ENCODE results near the gene C8B.

C8B gene

DNA sequence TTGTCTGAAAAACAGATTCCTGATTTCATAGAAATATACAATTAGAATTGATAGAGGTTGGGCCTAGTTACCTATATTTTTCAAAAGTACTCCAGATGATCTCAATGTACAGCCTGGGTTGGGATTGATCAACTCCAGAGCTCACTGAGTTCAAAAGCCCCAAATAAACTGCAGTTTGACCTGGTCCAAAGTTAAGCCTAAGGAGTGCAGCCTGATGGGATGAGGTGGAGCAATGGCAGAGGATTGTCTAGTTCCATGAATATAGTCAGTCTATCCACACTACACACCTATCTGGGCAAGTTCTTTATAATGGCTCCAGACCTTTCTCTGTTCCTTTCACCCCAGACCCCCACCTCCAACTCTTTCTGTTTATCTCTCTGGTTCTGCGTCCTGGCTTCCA is 62.0 kb downstream of the C8B start:
- in situ Hi-C loops (cut with MboI; ENCODE audit: low pct_unique_long_range_greater_than_20kb, low sequenced_read_pairs, unreplicated experiment): no loop called here
- no peak for DNase-seq (ENCODE audit: low spot score)

DNA sequence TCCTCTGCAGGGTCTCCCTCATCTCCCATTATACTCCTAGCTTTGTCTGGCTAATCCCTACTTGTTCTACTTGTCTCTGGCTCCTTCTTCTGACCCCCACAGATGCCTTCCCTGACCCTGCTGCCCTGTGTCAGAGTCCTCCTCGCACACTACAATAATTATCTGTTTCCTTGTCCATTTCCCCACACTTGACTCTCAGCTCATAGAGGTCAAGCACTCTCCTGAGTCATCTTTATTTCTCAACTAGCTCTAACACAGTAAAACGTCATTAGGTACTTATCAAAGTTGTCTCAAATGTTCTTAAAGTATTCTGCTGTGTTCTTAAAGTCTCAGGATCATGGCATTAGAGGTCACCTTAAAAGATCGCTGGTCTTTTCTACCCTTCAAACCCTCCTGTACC is 64.1 kb downstream of the C8B start:
- no peak for DNase-seq (ENCODE audit: low spot score)
- TF ChIP-seq, protein P1, sequence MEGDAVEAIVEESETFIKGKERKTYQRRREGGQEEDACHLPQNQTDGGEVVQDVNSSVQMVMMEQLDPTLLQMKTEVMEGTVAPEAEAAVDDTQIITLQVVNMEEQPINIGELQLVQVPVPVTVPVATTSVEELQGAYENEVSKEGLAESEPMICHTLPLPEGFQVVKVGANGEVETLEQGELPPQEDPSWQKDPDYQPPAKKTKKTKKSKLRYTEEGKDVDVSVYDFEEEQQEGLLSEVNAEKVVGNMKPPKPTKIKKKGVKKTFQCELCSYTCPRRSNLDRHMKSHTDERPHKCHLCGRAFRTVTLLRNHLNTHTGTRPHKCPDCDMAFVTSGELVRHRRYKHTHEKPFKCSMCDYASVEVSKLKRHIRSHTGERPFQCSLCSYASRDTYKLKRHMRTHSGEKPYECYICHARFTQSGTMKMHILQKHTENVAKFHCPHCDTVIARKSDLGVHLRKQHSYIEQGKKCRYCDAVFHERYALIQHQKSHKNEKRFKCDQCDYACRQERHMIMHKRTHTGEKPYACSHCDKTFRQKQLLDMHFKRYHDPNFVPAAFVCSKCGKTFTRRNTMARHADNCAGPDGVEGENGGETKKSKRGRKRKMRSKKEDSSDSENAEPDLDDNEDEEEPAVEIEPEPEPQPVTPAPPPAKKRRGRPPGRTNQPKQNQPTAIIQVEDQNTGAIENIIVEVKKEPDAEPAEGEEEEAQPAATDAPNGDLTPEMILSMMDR (IDR thresholded peaks at IDR 0.05; ENCODE audit: extremely low read depth, insufficient read depth, missing control alignments): no peak
- in situ Hi-C loops (cut with MboI; ENCODE audit: low pct_unique_long_range_greater_than_20kb, low sequenced_read_pairs, unreplicated experiment): no loop called here

More for the DNA sequence above, 62.0 kb downstream of the C8B start:
- TF ChIP-seq, protein P1 (IDR thresholded peaks at IDR 0.05; ENCODE audit: extremely low read depth, insufficient read depth, missing control alignments): no peak

DNA sequence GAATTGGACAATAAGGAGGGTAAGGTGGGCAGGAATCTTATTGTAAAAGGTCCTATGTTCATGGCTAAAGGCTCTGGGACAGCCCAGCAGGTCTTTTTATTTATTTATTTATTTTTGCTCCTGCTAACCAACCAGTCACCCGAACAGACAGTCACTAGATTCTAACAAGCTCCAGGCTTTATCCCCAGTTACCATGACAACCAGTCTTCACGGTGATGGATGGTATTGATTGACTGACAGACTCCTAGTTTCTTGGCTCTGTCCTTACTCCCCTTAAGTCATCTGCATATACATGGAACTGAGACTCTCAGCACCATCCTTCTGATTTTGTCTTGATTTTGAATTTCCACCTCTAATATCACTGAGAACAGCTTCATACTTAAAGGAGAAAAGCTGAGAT is 66.9 kb downstream of the C8B start:
- TF ChIP-seq, protein P1 (IDR thresholded peaks at IDR 0.05; ENCODE audit: extremely low read depth, insufficient read depth, missing control alignments): no peak
- DNase-seq (ENCODE audit: low spot score): no peak
- in situ Hi-C loops (cut with MboI; ENCODE audit: low pct_unique_long_range_greater_than_20kb, low sequenced_read_pairs, unreplicated experiment): no loop called here

DNA sequence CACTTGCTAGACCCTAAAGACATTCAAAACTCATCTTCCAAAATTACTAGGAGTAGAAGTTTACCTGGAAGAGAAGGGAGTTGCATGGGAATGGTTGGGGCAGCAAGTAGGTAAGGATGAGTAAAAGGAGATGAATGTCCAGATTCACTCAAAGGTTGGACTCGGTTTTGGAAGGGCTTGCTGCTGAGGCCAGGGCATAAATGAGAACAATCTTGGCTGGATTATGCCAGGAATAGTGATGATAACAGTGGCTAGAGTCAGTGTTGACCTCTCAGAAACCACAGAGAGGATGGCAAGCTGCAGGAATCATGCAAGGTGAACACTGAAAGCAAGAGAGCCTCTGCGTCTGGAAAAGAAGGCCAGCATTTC is 67.8 kb downstream of the C8B start:
- in situ Hi-C loops (cut with MboI; ENCODE audit: low pct_unique_long_range_greater_than_20kb, low sequenced_read_pairs, unreplicated experiment): no loop called here
- TF ChIP-seq, protein P1 (IDR thresholded peaks at IDR 0.05; ENCODE audit: extremely low read depth, insufficient read depth, missing control alignments): no peak
- DNase-seq (ENCODE audit: low spot score): no peak

DNA sequence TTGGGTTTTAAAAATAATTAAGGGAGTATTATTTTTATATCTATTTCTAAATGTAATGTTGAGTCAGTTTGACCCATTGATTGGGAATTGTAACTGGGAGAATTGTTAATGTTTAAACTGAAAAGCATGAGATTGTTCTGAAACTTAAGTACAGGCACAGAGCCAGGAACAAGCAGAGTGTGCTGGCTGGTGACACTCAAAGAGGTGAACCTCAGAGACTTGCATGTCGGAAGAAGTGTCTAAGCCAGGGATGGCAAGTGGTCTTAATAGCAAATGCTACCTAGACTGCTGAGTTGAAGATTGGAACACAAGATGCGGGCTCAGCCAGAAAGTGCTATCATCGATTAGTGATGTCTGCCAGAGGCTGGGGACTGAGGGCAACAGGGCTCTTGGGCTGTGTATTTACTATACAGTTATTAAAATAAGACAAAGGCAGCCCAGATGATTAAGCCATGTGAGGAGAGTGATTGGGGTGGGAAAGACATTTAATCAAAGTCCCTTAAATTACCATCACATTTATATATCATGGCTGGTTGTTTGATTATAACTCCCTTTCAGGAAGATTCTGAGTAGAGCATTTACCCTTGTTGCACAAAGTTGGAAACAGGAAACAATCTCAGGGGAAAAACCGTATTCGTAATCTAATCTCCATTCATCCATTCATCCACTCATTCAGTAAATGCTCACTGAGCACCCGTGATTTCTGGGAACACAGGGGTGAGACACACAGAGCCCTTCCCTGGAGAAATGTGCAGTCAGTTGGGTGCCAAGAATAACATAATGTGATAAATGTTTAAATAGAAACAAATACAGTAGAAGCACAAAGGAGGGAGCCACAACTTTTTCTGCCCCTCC is 68.4 kb downstream of the C8B start:
- no peak for DNase-seq (ENCODE audit: low spot score)
- TF ChIP-seq, protein P1 (IDR thresholded peaks at IDR 0.05; ENCODE audit: extremely low read depth, insufficient read depth, missing control alignments): no peak
- in situ Hi-C loops (cut with MboI; ENCODE audit: low pct_unique_long_range_greater_than_20kb, low sequenced_read_pairs, unreplicated experiment): no loop called here

DNA sequence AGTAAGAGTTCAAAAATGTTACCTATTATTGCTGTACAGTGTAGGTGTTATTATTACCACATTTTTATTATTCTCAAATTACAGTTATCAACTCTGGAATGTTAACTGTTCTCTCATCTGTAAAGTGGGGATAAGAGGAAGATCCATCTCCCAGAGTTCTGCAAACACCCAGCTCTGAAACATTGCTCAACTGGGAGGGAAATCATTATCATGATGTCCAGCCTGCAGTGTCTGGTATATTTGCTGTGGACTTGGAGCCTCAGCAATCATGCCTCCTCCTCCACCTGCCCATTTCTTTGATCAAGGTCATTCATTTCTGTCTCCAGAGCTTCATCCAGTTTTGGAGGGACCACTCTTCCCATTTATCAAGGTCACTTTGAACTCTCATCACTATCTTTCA is 71.8 kb downstream of the C8B start:
- in situ Hi-C loops (cut with MboI; ENCODE audit: low pct_unique_long_range_greater_than_20kb, low sequenced_read_pairs, unreplicated experiment): no loop called here
- TF ChIP-seq, protein P1 (IDR thresholded peaks at IDR 0.05; ENCODE audit: extremely low read depth, insufficient read depth, missing control alignments): no peak
- no peak for DNase-seq (ENCODE audit: low spot score)
